NCI-H1417 (cell line): ENCODE data around the gene CCDC192.
"Not testable (repeated sequence)": the region's sequence is repeated elsewhere in the genome, so short reads cannot be mapped to it uniquely, and the experiment has no call there.

ENCODE experiments used
- DNase-seq, 3 experiments: peaks; one replicate each; lab custom pipeline; 2025; lab: John Stamatoyannopoulos, UW

CCDC192 gene

GRCh38 chr5:127762412-127762811, 59.2 kb downstream of the CCDC192 start:
- DNase-seq = no peak

GRCh38 chr5:127766676-127767335, 63.6 kb downstream of the CCDC192 start:
- DNase-seq = no peak

- DNase-seq = no peak
Measured at GRCh38 chr5:127769386-127769785, 66.2 kb downstream of the CCDC192 start.

- no peak for DNase-seq
Measured at GRCh38 chr5:127770272-127770671, 67.1 kb downstream of the CCDC192 start.

GRCh38 chr5:127772531-127772930, 69.3 kb downstream of the CCDC192 start:
- no peak for DNase-seq

GRCh38 chr5:127774221-127774620, 71.0 kb downstream of the CCDC192 start:
- DNase-seq = no peak

- DNase-seq = no peak
Measured at GRCh38 chr5:127776477-127776876, 73.3 kb downstream of the CCDC192 start.

GRCh38 chr5:127777957-127778356, 74.8 kb downstream of the CCDC192 start:
- DNase-seq = no peak

- DNase-seq = not testable (repeated sequence)
Measured at GRCh38 chr5:127782450-127782849, 79.3 kb downstream of the CCDC192 start.

- DNase-seq = no peak
Measured at GRCh38 chr5:127785098-127785927, 82.1 kb downstream of the CCDC192 start.

GRCh38 chr5:127791439-127791838, 88.2 kb downstream of the CCDC192 start:
- DNase-seq = no peak

- DNase-seq = not testable (repeated sequence)
Measured at GRCh38 chr5:127791908-127792307, 88.7 kb downstream of the CCDC192 start.

- DNase-seq = no peak
Measured at GRCh38 chr5:127793052-127793451, 89.9 kb downstream of the CCDC192 start.

- no peak for DNase-seq
Measured at GRCh38 chr5:127793879-127794278, 90.7 kb downstream of the CCDC192 start.

- no peak for DNase-seq
Measured at GRCh38 chr5:127796211-127796610, 93.0 kb downstream of the CCDC192 start.

- no peak for DNase-seq
Measured at GRCh38 chr5:127799293-127799905, 96.2 kb downstream of the CCDC192 start.

- DNase-seq = no peak
Measured at GRCh38 chr5:127801751-127802476, 98.7 kb downstream of the CCDC192 start.

GRCh38 chr5:127802477-127802865, 99.3 kb downstream of the CCDC192 start:
- DNase-seq = no peak

GRCh38 chr5:127804886-127805426, 101.8 kb downstream of the CCDC192 start:
- no peak for DNase-seq

- DNase-seq = no peak
Measured at GRCh38 chr5:127805448-127805847, 102.3 kb downstream of the CCDC192 start.

- DNase-seq = no peak
Measured at GRCh38 chr5:127806776-127807175, 103.6 kb downstream of the CCDC192 start.

GRCh38 chr5:127809533-127809932, 106.3 kb downstream of the CCDC192 start:
- DNase-seq = no peak
